Ovary (tissue), 9 donors: ENCODE data around the gene CCNE1. TPM values are rescaled to one million over a fixed set of nuclear protein-coding genes. Genes with fewer than 3 reads are reported as not detected.

Experiments
- DNase-seq, 5 donors: peaks; one replicate each; pipeline ENCODE4 v3.0.0-alpha.2; 2019 to 2020
- H3K27ac ChIP-seq, 2 donors: fragments of 200-600 bp; one replicate each; pipeline versions ENCODE4 v1.5.1 to v1.8.0; 2019 to 2022
- H3K27me3 ChIP-seq: fragments of 200-600 bp; one replicate; pipeline ENCODE4 v1.8.0; 2022
- H3K36me3 ChIP-seq: fragments of 200-600 bp; sonication (generic); one replicate; pipeline ENCODE4 v1.5.1; 2019
- H3K4me1 ChIP-seq: one replicate; pipeline ENCODE4 v1.8.1; 2013; ENCODE audit warnings: mild to moderate bottlenecking, moderate library complexity; ENCODE audit not compliant: insufficient read depth
- H3K4me3 ChIP-seq: fragments of 200-600 bp; sonication (generic); one replicate; pipeline ENCODE4 v1.5.1; 2017
- H3K9me3 ChIP-seq, 2 donors: fragments of 200-600 bp in 1 of 2; sonication (generic) in 1 of 2; one replicate each; pipeline versions ENCODE4 v1.5.1 to v1.8.1; 2013 to 2019; ENCODE audit warnings: mild to moderate bottlenecking in 1 of 2, moderate library complexity in 1 of 2
- EP300 ChIP-seq: sonication (generic); formaldehyde crosslinking; IDR thresholded peaks from one replicate; pipeline ENCODE4 v1.6.1; 2017; ENCODE audit warnings: antibody characterized with exemption
- POLR2A ChIP-seq: fragments of 450-650 bp; IDR thresholded peaks from one replicate; pipeline ENCODE4 v1.6.1; 2017; ENCODE audit warnings: antibody characterized with exemption, mild to moderate bottlenecking, moderate library complexity
- WGBS, 3 donors: extraction: QIAGEN DNeasy Blood & Tissue Kit in 1 of 3; methylation state at CpG; one replicate each; pipeline versions ENCODE4 v1.1.5 to v1.1.7; 2013 to 2017; 5-methylcytosine and 5-hydroxymethylcytosine counted together
- intact Hi-C, 4 donors: fragments of 100-400 bp; cut with DNase I; formaldehyde crosslinking; loops; one replicate each; pipeline versions ENCODE4 v1.11.0 to v1.15.1; 2022 to 2023
- polyA plus RNA-seq, 2 donors: library from polyadenylated mRNA; stranded (reverse); fragments of 200-250 nt in 1 of 2; fragments of 350-450 nt in 1 of 2; fragmentation: Illumina TruSeq in 1 of 2; extraction: RNeasy Lipid Tissue Mini Kit (QIAGEN cat#74804) in 1 of 2; gene quantifications; one replicate each; pipeline ENCODE4 v1.2.3, GENCODE V29; 2013 to 2014
- total RNA-seq, 7 donors: library from RNA; depleted of rRNA in 2 of 7; stranded (reverse); fragments of >200 nt in 2 of 7; fragmentation: NEBNext Ultra II Directional in 3 of 7; extraction: Animal tissue kit (Norgen Biotek cat#: 25700) in 3 of 7; gene quantifications; one replicate each; pipeline versions ENCODE4 v1.1.0 to v1.2.4, GENCODE V29; 2016 to 2023
- TF ChIP-seq, protein P1 (sequence below), 3 donors: fragments of 450-650 bp in 2 of 3; fragments of 200-600 bp in 1 of 3; IDR thresholded peaks; one replicate each; pipeline versions ENCODE4 v1.5.1 to v1.8.0; 2016 to 2022; ENCODE audit warnings: antibody characterized with exemption in 3 of 3, mild to moderate bottlenecking in 1 of 3
- donor health status: DM: no; HTN: no; CAD: no; lungs with moderate emphysema.
- donor health status: DM: no; HTN: no; CAD: no.
- donor health status: Bipolar disorder and iron deficiency.
- donor health status: DM: yes; HTN: yes; CAD: no.
- donor health status: DM: no; HTN: no; CAD: no.
- donor health status: DM: yes; HTN: yes; CAD: no.

Gene CCNE1
- total and polyA plus RNA-seq, 9 donors, result 0.36 to 2.7 (median 0.98) TPM

DNA sequence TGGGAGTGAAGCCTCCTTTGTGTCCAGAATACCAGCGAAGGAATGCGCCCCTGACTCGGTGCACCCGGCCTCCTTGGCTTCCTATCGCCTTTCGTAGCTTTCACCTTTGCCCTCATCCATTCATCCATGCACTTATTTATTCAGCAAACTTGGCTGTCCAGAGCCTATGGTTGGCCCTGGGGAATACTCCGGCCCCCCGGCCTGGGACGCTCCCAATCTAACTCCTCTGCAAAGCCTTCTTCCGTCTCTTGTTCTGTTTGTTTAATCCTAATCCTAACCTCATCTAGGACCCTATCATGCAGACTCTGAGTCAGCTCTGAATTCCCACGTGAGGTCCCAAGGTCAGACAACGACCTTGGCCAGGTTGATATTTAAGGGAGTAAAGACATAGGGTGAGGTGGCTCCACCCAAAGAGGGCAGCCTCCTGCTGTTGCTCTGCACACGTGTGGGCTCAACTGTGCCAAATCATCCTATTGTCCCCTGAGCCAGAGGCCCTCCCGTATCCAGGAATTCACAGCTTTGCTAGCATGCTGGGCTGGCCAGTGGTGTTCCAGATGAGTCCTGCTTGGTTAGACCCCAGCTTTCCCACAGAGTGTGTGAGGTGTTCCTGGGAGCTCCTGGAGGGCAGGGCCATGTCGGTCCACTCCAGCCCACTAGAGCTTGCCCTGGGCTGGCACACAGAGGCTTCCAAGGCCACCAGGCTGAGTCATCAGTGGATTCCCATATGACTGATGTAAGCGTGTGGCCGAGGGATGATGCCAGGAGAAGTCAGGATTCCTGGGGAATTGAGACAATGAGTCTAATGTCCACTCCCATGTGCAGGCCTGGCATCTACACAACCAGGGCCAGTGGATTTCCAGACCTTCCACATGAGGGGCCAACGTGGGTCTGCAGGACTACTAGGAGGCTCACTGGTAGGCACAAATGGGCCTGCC is 6.5 kb upstream of the CCNE1 start:
- no peak overlapping the region for H3K4me3 ChIP-seq
- no peak for TF ChIP-seq EP300
- peak in 1 of 5 donors; percentile 40 for DNase-seq
- H3K27me3 ChIP-seq, result no peaks in the 10 kb centered on the region
- no peaks in the 10 kb centered on the region for H3K9me3 ChIP-seq
- H3K36me3 ChIP-seq, result no peaks in the 10 kb centered on the region
- WGBS, 3 donors, result 42 to 51% (median 46%) methylated on average over 18 of the region's 18 CpGs
- intact Hi-C loops, result no loop called here
- peaks cover 10% of the 10 kb centered on the region for H3K4me1 ChIP-seq
- H3K27ac ChIP-seq, result no peak overlapping the region

DNA sequence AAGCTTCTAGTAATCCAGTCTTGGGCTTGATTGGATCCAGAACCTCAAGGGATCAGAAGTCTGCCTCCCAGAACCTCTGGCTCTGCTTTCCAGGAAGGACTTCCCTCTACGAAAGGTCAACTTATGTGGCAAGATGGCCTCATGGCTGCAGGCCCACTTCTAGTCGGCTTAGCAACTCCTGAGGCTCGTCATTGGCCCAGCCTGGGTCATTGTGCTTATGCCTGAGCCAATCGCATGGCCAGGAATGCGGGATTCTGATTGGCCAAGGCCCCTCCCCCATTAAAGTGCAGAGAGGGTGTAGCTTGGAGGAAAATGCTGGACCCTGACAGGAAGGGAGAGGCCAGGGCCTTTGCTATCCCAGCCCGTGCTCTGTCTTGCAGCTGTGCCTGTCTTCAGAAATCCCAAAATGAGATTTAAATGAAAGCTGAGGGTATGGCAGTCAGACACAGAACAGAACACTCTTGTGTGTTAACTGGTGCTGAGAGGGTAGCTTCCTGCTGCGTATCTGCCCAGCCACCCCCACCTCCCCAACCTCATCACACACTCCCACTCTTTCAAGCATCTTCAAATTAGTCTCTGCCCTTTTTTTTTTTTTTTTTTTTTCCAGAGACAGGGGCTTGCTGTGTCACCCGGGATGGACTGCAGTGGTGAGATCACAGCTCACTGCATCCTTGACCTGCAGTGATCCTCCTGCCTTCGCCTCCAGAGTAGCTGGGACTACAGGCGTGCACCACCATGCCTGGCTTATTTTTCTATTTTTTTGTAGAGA is 5.5 kb upstream of the CCNE1 start:
- 71 to 74% (median 72%) methylated on average over 10 of the region's 10 CpGs for WGBS, 3 donors
- no peaks in the 10 kb centered on the region for H3K27me3 ChIP-seq
- H3K4me3 ChIP-seq, result no peak overlapping the region
- H3K27ac ChIP-seq, result no peak overlapping the region
- intact Hi-C loops, result no loop called here
- TF ChIP-seq, protein P1, sequence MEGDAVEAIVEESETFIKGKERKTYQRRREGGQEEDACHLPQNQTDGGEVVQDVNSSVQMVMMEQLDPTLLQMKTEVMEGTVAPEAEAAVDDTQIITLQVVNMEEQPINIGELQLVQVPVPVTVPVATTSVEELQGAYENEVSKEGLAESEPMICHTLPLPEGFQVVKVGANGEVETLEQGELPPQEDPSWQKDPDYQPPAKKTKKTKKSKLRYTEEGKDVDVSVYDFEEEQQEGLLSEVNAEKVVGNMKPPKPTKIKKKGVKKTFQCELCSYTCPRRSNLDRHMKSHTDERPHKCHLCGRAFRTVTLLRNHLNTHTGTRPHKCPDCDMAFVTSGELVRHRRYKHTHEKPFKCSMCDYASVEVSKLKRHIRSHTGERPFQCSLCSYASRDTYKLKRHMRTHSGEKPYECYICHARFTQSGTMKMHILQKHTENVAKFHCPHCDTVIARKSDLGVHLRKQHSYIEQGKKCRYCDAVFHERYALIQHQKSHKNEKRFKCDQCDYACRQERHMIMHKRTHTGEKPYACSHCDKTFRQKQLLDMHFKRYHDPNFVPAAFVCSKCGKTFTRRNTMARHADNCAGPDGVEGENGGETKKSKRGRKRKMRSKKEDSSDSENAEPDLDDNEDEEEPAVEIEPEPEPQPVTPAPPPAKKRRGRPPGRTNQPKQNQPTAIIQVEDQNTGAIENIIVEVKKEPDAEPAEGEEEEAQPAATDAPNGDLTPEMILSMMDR (IDR thresholded peaks at IDR 0.05), result no peak
- TF ChIP-seq EP300 (no peak), POLR2A (no peak)
- H3K9me3 ChIP-seq, result no peaks in the 10 kb centered on the region
- DNase-seq, result peak in 1 of 5 donors; percentile 24
- H3K4me1 ChIP-seq, result peaks cover 10% of the 10 kb centered on the region
- H3K36me3 ChIP-seq, result no peaks in the 10 kb centered on the region

DNA sequence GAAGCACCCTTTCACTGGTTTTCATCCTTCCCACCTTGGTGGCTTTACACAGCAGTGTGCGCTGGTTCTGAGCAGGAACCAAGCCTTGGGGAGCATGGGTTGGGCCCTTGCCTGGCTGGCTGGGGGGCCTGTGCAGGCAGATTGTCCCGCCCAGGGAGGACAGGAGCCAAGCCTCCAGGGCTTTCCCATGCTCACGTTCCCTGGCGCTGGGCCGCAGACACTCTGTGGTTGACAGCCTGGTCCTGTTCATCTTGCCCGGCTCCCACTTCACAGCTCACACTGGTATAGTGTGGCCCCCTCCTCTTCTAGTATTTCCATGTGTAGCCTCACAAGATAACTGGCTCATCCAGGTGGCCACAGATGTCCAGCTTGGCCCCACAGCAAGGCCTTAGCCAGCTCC is 4.6 kb upstream of the CCNE1 start:
- no peak for TF ChIP-seq EP300
- TF ChIP-seq, protein P1 (IDR thresholded peaks at IDR 0.05), result no peak
- TF ChIP-seq POLR2A, result no peak
- Histone ChIP-seq H3K9me3 (no peaks in the 10 kb centered on the region), H3K27ac (no peak overlapping the region), H3K36me3 (no peaks in the 10 kb centered on the region), H3K4me3 (no peak overlapping the region), H3K4me1 (peaks cover 10% of the 10 kb centered on the region), H3K27me3 (no peaks in the 10 kb centered on the region)
- intact Hi-C loops, result no loop called here
- WGBS, 3 donors, result 79 to 84% (median 79%) methylated on average over 6 of the region's 6 CpGs
- DNase-seq, result no peak

DNA sequence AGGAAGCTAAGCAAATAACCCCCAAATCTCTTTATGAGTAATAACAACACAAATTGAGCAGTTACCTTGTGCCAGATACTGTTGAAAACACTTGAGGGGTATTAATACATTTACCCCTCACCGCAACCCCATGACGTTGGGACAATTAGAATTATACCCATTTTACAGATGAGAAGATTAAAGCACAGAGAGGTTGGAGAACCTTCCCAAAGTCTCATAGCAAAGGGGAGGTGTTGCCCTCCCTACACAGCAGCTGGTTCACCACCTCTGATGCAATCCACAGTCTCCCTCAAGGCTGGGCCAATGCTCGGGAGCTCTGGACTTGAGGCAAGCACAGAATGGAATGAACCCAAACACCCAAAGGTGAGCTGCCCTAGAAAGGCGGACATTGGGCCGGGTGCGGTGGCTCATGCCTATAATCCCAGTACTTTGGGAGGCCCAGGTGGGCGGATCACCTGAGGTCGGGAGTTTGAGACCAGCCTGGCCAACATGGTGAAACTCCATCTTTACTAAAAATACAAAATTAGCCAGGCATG is 3.9 kb upstream of the CCNE1 start:
- TF ChIP-seq POLR2A (no peak), EP300 (no peak)
- TF ChIP-seq, protein P1 (IDR thresholded peaks at IDR 0.05), result no peak
- WGBS, 3 donors, result 95 to 96% (median 95%) methylated on average over 7 to 8 of the region's 8 CpGs
- DNase-seq, result no peak

More for the DNA sequence above, 3.9 kb upstream of the CCNE1 start:
- H3K4me1 ChIP-seq, result peaks cover 14% of the 10 kb centered on the region
- intact Hi-C loops, result no loop called here
- no peaks in the 10 kb centered on the region for H3K9me3 ChIP-seq
- H3K27me3 ChIP-seq, result no peaks in the 10 kb centered on the region
- H3K36me3 ChIP-seq, result no peaks in the 10 kb centered on the region
- no peak overlapping the region for H3K4me3 ChIP-seq
- no peak overlapping the region for H3K27ac ChIP-seq
